Skin epidermis (tissue), 12 donors: ENCODE results near the gene CD164.
"Not testable (repeated sequence)": the region's sequence is repeated elsewhere in the genome, so short reads cannot be mapped to it uniquely, and the experiment has no call there.

Experiments used
- H3K27ac ChIP-seq, 21 experiments: fragments of 200-600 bp; sonication (generic) in 11 of 21; one replicate each; pipeline ENCODE4 v1.5.0; 2020; ENCODE audit warnings: mild to moderate bottlenecking in 3 of 21, inconsistent platforms in 2 of 21, moderate library complexity in 2 of 21
- H3K4me3 ChIP-seq, 7 experiments: fragments of 200-600 bp; sonication (generic) in 2 of 7; one replicate each; pipeline ENCODE4 v1.5.0; 2020; ENCODE audit warnings: inconsistent platforms in 2 of 7, mild to moderate bottlenecking in 2 of 7, moderate library complexity in 1 of 7

Gene CD164

GRCh38 chr6:109379711-109380110, 2.6 kb downstream of the CD164 start:
- Histone ChIP-seq H3K27ac (peak overlapping the region in 2 of 21 experiments; percentile 16 to 100), H3K4me3 (peak overlapping the region in 5 of 7 experiments; percentile 56 to 99 (median 77))

GRCh38 chr6:109377717-109378116, 4.5 kb downstream of the CD164 start:
- Histone ChIP-seq H3K4me3 (no peak overlapping the region), H3K27ac (no peak overlapping the region)

DNA sequence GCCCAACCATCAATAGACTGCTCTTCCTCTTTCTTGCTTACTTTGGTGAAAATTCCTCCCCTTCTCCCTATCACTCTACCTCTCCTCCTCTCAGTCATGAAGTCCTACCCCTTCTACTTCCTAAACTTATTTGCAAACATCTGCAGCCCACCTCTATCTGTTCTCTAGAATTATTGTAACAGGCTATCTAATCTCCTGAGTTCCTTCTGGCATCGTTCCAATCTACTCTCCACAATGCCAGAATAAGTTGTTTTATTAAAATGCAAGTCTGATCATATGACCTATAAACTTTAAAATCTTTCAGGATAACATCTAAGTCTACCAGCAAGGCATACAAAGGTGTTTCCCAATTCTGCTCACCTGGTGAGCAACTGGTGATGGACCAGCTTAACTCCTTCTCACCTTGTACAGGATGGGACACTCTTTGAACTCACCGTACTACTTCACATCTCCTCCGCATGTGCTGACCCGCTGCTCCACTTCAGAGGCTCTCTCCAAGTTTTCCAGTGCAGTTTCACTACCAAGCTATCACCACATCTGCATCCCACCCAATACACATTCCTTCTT, 7.9 kb downstream of the CD164 start:
- no peak overlapping the region for H3K4me3 ChIP-seq
- peak overlapping the region in 3 of 21 experiments; percentile 5 to 30 (median 29) for H3K27ac ChIP-seq

- Histone ChIP-seq H3K27ac (peak overlapping the region in 4 of 21 experiments; percentile 5 to 30 (median 18)), H3K4me3 (no peak overlapping the region)
Observed at GRCh38 chr6:109373762-109374161, 8.5 kb downstream of the CD164 start.

DNA sequence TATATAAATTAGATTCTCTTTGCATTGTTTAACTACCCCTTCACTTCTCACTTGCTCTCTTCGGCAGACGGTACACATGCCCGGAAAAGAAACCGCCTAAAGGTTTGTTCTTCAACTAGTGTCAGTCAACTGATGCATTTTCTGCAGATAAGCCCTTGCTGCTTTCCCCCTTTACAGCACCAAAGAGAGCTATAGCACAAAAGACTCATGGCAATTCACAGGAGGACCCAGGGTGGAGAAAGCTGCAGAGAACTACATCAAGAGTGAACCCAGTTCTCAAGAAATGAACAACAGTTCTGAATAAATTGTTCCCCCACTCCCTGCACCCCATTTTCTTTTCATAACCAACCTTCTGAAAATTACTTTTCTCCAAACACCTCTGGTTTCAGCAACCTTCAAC, 8.9 kb downstream of the CD164 start:
- Histone ChIP-seq H3K27ac (peak overlapping the region in 3 of 21 experiments; percentile 6 to 30 (median 26)), H3K4me3 (no peak overlapping the region)

DNA sequence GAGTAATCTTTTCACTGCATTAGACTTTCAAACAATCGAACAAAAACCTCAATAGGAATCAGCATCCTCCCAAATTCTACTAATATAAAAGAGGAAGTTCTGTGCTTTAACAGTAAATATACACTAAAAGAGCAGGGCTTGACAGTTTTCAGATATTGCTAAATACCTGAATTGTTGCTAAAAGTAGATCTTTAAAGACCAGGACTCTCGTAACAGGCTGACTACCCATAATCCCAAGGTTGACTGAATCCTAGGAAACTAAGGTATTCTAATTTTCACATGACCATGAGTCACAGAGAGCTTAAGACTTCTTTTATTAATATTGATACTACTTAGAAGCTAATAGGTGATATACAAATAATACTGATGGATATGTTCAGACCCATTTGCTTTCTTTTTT, 10.1 kb downstream of the CD164 start:
- Histone ChIP-seq H3K27ac (no peak overlapping the region), H3K4me3 (no peak overlapping the region)

- Histone ChIP-seq H3K4me3 (no peak overlapping the region), H3K27ac (no peak overlapping the region)
Observed at GRCh38 chr6:109370792-109371191, 11.5 kb downstream of the CD164 start.

- Histone ChIP-seq H3K27ac (no peak overlapping the region), H3K4me3 (no peak overlapping the region)
Observed at GRCh38 chr6:109370336-109370735, 11.9 kb downstream of the CD164 start.

- Histone ChIP-seq H3K4me3 (no peak overlapping the region), H3K27ac (no peak overlapping the region)
Observed at GRCh38 chr6:109369728-109370127, 12.5 kb downstream of the CD164 start.

GRCh38 chr6:109364382-109365078, 17.7 kb downstream of the CD164 start:
- not testable (repeated sequence) for H3K27ac ChIP-seq, H3K4me3 ChIP-seq

DNA sequence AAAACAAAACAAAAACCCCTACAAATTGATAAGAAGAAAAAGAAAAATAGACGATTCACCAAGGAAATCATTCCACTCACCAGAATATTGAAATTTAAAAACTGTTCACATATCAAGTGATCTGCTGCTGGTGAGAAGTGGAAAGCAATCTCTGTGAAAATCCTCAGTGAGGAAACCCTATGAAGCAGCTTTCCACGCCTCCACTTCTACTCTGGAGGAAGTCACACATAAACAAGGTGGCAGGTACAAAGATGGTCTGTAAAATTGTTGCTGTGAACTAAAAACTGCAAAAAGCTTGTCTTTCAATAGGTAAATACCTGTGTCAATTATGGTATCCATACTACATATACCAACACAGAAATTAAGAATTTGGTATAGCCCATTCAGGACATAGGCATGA, 18.5 kb downstream of the CD164 start:
- Histone ChIP-seq H3K27ac (no peak overlapping the region), H3K4me3 (no peak overlapping the region)

GRCh38 chr6:109362102-109362884, 20.0 kb downstream of the CD164 start:
- Histone ChIP-seq H3K4me3 (no peak overlapping the region), H3K27ac (no peak overlapping the region)

- Histone ChIP-seq H3K4me3 (no peak overlapping the region), H3K27ac (no peak overlapping the region)
Observed at GRCh38 chr6:109360791-109361190, 21.5 kb downstream of the CD164 start.

DNA sequence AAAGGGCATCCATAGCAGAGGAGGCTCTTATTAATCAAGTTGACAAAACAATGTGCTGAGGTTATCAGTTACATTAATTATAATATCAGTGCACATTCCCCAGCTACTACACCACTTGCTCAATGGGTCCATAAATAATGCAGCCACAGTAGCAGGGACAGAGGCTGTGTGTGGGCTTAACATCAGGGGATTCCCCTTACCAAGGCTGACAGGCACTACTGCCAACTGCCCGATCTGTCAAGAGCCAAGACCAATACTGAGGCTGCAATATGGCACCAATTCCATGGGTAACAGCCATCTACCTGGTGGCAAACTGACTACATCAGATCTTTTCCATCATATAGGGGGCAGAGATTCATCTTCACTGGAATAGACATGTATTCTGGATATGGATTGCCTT, 22.0 kb downstream of the CD164 start:
- no peak overlapping the region for H3K27ac ChIP-seq
- no peak overlapping the region for H3K4me3 ChIP-seq

- Histone ChIP-seq H3K4me3 (no peak overlapping the region), H3K27ac (no peak overlapping the region)
Observed at GRCh38 chr6:109359248-109359647, 23.0 kb downstream of the CD164 start.

- H3K27ac ChIP-seq = no peak overlapping the region
- H3K4me3 ChIP-seq = no peak overlapping the region
Observed at GRCh38 chr6:109358204-109358603, 24.1 kb downstream of the CD164 start.

DNA sequence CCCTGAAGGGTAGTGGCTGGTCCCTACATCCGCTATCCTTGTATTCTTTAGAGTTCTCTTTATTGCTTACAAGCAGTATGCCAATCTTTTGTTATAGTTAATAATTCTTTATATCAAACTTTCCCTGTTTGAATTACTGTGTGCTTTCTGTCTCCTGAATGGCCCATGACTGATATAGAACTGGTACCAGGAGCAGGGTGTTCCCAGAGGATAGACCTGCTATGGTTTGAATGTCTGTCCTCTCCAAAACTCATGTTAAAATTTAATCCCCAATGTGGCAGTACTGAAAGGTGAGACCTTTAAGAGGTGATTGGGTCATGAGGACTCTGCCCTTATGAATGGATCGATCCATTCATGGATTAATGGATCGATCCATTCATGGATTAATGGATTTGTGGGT, 26.0 kb downstream of the CD164 start:
- H3K27ac ChIP-seq = no peak overlapping the region
- H3K4me3 ChIP-seq = no peak overlapping the region

DNA sequence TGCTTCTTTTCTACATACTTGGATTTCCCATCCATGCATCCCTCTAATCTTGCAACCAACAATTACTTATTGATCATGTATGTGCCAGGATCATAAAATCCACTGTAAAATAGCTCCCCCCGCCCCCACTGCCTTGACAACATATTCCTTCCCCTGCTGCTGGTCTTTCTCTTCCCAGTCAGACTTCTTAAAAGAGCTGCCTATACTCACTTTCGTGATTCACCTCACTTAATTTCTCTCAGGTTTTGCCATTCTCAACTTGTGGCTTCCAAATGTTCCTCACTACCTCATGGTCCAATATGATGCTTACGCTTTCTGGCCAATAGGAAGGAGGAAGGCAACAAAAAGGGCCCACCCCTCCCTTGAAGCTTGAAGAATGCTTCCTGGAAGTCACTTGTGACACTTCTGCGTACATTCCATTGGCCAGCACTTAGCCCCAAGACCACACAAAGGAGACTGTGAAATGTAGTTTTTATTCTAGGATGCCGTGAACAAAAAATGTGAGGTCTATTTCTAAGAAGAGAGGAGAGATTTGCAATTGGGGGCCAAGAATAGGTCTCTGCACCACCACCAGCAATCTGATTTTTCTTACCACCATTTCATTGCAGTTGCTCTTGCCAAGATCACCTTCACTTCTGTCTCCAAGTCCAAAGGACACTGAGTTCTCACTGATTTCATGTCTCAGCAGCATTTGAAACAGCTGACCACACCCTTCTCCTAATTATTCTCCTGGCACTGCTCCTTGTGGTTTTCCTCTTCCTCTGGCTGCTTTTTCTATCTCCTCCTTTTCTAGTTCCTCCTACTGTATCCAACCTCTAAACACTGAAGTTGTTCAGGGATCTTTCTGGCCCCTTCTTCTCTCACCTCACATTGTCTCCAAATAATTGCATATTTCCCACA, 30.8 kb downstream of the CD164 start:
- H3K4me3 ChIP-seq = no peak overlapping the region
- peak overlapping the region in 1 of 21 experiments; percentile 8 for H3K27ac ChIP-seq

DNA sequence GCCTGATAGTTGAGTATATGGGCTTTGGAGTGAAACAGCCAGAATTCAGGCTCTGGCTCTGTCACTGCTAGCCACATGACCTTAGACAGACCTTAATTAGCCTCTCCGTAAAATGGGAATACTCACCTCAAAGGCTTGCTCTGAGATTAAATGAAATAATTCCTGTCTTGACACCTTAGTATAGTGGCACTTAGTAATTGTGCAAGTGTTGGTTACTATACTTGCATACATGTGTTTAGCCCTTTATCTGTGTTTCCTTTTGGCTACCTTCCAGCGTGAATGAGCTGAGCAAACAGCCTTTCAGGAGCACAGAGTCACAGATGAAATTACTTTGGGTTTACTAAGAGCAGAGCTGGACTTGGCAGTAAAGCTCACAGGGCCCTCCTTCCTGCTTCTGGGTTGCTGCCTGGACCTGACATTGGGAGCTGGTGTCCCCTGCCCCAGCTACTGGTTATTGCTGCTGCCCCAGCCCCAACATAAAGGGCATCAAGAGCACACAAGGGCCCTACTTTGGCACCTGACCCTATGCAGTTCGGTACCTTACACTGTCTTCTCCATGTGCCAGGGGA, 32.8 kb downstream of the CD164 start:
- H3K27ac ChIP-seq = no peak overlapping the region
- H3K4me3 ChIP-seq = no peak overlapping the region

DNA sequence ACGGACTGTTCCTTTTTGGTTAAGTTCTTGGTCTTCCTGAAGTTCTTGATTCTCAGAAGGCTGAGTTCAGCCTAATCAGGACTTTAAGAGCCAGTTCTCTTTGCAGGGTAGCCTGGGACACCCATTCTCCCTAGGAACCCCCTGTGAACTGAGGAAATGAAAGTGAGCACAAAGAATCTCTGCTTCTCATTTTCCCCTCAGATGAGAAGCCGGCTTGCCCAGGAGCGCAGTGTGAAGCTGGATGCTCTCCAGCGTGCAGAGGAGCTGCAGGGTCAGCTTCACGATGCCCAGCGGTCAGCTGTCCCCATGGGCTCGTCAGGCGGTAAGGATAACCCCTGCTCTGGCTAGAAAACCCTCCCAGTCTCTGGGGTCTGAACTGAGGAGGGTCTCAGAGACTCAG, 34.0 kb downstream of the CD164 start:
- H3K27ac ChIP-seq = peak overlapping the region in 1 of 21 experiments; percentile 5
- H3K4me3 ChIP-seq = no peak overlapping the region
